Stimulated activated CD8-positive, alpha-beta memory T cell treated with anti-CD3 and anti-CD28 coated beads, Interleukin-15, amount 100 ng/mL, for 48 hours (primary cell): Measurements from ENCODE around the gene APOA4.

ENCODE experiments used
- DNase-seq, 2 donors: peaks; one replicate each; pipeline ENCODE4 v3.0.0-alpha.2; 2020; ENCODE audit warnings: low read depth in 2 of 2

The APOA4 gene

GRCh38 chr11:116830184-116830912, 7.2 kb upstream of the APOA4 start:
- DNase-seq = no peak

- no peak for DNase-seq
These were observed 6.5 kb upstream of the APOA4 start, which contains the start of gene APOC3 for GRCh38 chr11:116829525-116830183. TSS of gene APOC3 (plus strand) at chr11:116829907. CDS start at chr11:116830583, 676 bp downstream.

DNA sequence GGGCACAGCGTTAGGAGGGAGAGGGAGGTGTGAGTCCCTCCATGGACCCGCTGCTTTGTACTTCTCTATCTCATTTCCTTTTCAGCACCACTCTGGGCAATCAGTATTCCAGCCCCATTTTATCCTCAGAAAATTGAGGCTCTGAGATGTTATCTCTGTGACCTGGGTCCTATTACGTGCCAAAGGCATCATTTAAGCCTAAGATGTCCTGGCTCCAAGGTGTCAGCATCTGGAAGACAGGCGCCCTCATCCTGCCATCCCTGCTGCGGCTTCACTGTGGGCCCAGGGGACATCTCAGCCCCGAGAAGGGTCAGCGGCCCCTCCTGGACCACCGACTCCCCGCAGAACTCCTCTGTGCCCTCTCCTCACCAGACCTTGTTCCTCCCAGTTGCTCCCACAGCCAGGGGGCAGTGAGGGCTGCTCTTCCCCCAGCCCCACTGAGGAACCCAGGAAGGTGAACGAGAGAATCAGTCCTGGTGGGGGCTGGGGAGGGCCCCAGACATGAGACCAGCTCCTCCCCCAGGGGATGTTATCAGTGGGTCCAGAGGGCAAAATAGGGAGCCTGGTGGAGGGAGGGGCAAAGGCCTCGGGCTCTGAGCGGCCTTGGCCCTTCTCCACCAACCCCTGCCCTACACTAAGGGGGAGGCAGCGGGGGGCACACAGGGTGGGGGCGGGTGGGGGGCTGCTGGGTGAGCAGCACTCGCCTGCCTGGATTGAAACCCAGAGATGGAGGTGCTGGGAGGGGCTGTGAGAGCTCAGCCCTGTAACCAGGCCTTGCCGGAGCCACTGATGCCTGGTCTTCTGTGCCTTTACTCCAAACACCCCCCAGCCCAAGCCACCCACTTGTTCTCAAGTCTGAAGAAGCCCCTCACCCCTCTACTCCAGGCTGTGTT, 5.8 kb upstream of the APOA4 start:
- DNase-seq = no peak

DNA sequence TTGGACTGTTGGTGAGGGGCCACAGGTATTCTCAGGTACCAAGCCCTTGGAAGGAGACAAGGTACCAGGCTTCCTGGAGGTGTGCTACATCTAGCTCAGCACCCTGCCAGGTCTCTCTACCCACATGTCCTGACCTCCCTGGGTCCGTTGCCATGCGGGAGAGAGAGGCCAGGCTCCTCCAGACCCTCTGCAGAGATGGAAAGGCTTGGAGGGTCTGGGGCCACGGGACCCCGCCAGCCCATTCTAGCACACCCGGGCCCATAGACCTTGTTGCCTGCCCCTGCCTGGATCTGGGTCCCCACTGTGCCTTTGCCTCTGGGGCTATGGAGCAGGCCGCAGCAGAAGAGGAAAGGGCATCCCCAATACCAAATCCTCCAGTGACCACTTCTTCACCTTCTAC, 4.4 kb upstream of the APOA4 start:
- DNase-seq = no peak

DNA sequence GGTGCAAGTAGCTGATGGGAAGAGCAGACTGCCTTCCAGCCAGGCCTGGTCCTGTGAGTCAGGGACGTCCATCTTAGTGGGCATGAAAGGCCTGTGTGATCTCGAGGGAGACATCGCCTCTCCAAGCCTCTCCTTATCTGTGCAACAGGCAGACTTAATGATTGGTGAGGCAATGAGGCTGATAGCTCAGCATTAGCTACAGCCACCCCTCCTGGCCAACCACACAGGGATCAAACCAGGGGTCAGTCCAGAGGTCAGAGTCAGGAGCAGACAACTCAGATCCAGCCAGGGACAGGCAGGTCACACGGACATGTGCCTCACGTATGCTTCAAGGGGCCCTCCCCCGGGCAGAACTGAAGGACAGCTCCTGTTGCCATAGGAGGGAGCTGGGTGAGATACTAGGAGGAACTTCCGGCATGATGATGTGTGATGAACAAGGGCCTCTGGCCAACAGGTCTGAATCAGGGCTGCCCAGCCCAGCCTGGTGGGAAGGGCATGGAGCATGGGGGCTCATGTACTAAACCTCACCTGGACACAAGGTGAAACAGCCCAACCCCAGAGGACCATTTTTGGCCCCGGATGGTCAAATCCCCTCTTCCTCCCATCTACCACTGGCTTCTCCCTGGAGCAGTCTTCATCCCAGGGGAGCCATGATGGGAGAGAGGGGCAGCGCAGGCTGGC, 3.8 kb upstream of the APOA4 start:
- DNase-seq = no peak

GRCh38 chr11:116825854-116826750, 3.0 kb upstream of the APOA4 start:
- DNase-seq = no peak

- DNase-seq = no peak
These were observed 2.3 kb upstream of the APOA4 start for GRCh38 chr11:116825434-116825833.

DNA sequence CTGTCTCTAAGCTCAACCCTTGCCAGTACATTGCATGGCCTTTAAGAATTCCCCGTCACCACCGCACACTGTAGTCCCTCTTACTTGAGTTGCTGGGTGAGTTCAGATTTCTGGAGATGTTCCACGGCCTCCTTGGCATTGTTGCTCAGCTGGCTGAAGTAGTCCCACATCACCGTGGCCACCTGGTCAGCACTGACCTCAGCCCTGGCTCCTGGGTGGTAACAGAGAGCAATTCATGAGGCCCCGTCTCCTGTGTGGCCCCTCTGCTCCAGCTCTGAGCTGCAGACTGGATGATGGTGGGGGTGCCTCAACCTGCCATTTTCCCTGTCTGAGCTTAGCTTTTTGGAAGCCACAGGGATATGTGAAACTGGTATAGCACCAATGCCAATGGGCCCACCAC, 529 bp downstream of the APOA4 start:
- DNase-seq = no peak

DNA sequence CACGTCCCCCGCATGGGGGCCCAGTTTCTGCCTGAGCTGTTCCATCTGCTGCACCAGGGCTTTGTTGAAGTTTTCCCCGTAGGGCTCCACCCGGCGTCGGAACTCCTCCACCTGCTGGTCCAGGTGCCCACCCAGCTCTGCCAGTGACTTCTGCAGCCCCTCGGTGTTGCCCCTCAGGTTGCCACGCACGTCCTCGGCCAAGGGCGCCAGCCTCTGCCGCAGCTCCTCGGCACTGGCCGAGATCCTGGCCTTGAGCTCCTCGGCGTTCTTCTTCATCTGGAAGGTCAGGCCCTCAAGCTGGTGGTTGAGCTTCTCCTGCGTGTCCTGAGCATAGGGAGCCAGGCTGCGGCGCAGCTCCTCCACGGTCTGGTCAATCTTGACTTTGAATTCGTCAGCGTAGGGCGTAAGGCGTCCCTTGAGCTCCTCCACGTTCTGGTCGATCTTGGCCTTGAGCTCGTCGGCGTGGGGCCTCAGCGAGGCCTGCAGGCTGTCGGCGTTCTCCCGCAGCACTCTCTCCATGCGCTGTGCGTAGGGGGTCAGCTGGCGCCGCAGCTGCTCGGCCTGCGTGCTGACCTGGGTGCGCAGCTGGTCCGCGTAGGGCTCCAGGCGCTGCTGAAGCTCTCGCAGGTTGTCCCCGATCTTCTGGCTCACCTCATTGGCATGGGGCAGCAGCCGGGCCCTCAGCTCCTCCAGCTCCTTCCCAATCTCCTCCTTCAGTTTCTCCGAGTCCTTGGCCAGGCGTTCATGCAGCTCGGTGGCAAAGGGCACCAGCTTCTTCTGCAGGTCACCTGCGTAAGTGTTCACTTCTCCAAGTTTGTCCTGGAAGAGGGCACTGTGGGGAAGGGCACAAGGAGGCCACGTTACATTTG, 1.8 kb downstream of the APOA4 start:
- DNase-seq = no peak

DNA sequence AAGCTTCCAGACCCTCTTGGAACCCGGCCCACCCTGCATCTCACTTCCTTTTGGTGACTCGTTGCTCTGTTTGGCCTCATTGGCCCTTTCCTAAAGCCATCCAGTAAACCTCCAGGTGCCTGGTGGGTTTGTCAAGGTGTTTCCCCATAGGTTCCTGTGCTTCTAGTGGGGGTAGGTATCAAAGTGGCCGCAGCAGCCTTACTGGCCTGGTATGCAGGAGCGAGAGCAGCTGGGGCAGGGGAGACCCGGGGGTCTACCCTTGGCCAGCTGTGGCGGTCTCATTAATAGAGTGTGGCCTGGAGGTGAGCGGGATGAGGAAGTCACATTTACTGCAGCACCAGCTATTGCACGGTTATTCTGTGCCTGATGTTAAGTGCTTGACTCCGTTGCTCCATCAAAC, 4.1 kb downstream of the APOA4 start:
- no peak for DNase-seq

DNA sequence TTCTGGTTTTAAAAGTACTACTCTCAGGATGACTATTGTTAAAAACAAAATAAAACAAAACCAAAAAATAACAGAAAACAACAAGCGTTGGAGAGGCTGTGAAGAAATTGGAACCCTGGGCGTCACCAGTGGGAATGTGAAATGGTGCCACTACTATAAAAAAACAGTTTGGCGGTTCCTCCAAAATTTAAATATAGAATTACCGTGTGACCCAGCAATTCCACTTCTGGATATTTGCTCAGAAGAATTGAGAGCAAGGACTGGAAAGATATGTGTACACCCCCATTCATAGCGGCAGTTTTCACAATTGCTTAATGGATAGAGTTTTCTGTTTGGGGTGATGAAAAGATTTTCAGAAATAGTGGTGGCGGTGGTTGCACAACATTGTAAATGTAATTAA, 8.6 kb downstream of the APOA4 start:
- no peak for DNase-seq

DNA sequence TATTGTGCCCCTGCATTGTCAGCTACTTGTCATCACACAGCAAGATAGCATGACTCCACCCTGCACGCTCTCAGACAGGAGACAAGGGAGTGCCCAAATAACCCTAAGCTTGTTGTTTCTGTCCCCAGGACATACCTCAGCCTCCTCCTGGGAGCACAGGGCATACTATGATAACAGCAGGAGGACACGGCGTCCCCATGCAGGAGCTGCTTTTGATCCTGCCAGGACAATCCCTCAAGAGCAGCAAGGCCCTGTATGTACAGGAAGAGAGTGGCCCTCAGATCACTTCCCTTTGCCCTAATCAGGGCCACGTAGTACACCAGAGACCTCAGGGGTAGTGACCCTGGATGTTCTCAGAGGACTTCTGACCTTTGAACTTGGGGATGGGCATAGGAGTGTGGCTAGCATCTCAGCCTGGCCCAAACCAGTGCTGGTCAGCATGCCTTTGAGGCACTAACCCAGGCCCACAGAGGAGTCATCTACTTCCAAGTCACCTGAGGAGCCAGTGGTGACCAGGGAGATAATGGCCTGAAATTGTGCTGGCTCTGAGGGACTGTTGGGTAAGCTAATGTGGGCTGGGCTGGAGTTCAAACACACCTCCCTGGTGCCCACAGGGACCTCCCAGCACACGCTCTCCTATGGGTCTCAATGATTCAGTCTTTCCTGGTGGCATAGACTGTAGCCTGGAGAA, 9.2 kb downstream of the APOA4 start:
- DNase-seq = no peak

- DNase-seq = no peak
These were observed 9.9 kb downstream of the APOA4 start for GRCh38 chr11:116813170-116813569.

- DNase-seq = no peak
These were observed 11.0 kb downstream of the APOA4 start for GRCh38 chr11:116812109-116812508.

DNA sequence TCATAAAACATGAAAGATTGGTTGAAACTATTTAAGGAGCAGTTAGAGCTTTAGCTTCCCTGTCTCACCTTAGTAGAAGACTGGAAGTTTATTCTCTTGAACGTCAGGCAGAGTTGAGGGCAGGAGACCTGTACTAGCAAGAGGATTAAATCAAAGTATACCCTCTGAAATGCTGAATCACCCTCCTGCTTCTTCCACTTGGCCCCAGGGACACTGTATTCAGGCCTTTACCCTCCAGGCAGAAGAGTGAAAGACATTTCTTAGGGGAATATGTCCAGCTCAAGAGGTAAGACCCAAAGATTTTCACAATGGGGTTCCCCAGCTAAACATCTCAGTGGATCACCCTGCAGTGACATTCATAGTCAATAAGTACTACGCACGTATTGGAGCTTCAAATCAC, 11.9 kb downstream of the APOA4 start:
- no peak for DNase-seq

GRCh38 chr11:116808262-116809175, 14.6 kb downstream of the APOA4 start:
- no peak for DNase-seq

- DNase-seq = no peak
These were observed 15.4 kb downstream of the APOA4 start for GRCh38 chr11:116807601-116808261.

DNA sequence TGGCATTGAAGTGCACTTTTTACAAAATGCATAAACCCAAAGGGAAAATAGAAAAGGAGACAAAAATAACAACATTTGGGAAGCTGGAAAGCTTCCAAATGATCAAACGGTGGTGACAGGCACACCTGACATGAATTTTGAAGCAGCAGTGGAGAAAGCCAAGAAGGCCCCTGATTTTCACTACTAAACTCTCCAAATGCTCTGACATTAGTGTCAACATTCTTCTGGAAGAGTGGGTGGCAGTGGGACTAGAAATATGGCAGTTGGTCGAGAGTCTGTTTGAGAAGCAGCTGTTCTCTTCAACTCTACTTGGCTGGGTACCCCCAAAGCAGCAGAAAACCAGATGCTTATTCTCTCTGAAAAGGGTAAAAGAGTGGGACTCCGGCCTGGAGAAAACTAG, 19.1 kb downstream of the APOA4 start:
- no peak for DNase-seq
